ENCODE measurements around the gene BEST4. TPM values are rescaled to one million over a fixed set of nuclear protein-coding genes. Genes with fewer than 3 reads are reported as not detected.

BEST4 gene
- total RNA-seq, 1 experiment from 2014 or later, result 1.3 TPM

GRCh38 chr1:44777969-44778635 lies 9.9 kb downstream of the BEST4 start:
- CTCF ChIA-PET, result no interaction called here
- H4K20me1 ChIP-seq (ENCODE audit: insufficient read depth), result peaks cover 43% of the 10 kb centered on the region
- no peaks in the 10 kb centered on the region for H3K27me3 ChIP-seq (ENCODE audit: insufficient read depth, low read depth)
- H3K4me3 ChIP-seq, result peak overlapping the region; percentile 95; the same call in 1 of the 2 replicates
- intact Hi-C loops (cut with micrococcal nuclease; ENCODE audit: unreplicated experiment), result no loop called here
- peaks cover 85% of the 10 kb centered on the region for H3F3A ChIP-seq (ENCODE audit: insufficient read depth, low read depth)
- peak overlapping the region; percentile 84 for H3K4me2 ChIP-seq
- POLR2A ChIA-PET (ENCODE audit: unreplicated experiment), result interaction anchor here (0.6 to 0.7 kb wide), 2 partner anchors 42 to 889 kb away, joined by 3 to 4 read pairs; no protein-coding TSS in a partner anchor
- H3K79me2 ChIP-seq (ENCODE audit: low read depth), result peaks cover 60% of the 10 kb centered on the region
- no TSS peak for BruUV-seq (replicated peaks)
- TF ChIP-seq CTCF (conservative IDR thresholded peaks at IDR 0.05) (no peak), EZH2 (IDR thresholded peaks at IDR 0.05; ENCODE audit: low read depth) (no peak)
- no peaks in the 10 kb centered on the region for H3K9me2 ChIP-seq (ENCODE audit: insufficient read depth)
- peaks cover 22% of the 10 kb centered on the region for H3K4me1 ChIP-seq (replicated peaks; ENCODE audit: insufficient read depth)
- peaks cover 49% of the 10 kb centered on the region for H3K36me3 ChIP-seq (ENCODE audit: low read depth)
- no peak overlapping the region for H2AFZ ChIP-seq
- no peak for DNase-seq
- H3K27ac ChIP-seq, result peak overlapping the region; percentile 98
- no peaks in the 10 kb centered on the region for H3K9me3 ChIP-seq (ENCODE audit: insufficient read depth, low read depth)

GRCh38 chr1:44777547-44777946 lies 10.4 kb downstream of the BEST4 start:
- H3K79me2 ChIP-seq (ENCODE audit: low read depth), result peaks cover 60% of the 10 kb centered on the region
- ChIA-PET CTCF (no interaction called here), POLR2A (ENCODE audit: unreplicated experiment) (interaction anchor here (0.6 to 0.7 kb wide), 2 partner anchors 43 to 889 kb away, joined by 3 to 4 read pairs; no protein-coding TSS in a partner anchor)
- peak overlapping the region; percentile 95 for H3K4me3 ChIP-seq
- no peaks in the 10 kb centered on the region for H3K9me3 ChIP-seq (ENCODE audit: insufficient read depth, low read depth)
- peaks cover 85% of the 10 kb centered on the region for H3F3A ChIP-seq (ENCODE audit: insufficient read depth, low read depth)
- no peak for TF ChIP-seq EZH2 (IDR thresholded peaks at IDR 0.05; ENCODE audit: low read depth)
- TF ChIP-seq CTCF (conservative IDR thresholded peaks at IDR 0.05), result no peak
- intact Hi-C loops (cut with micrococcal nuclease; ENCODE audit: unreplicated experiment), result no loop called here
- no peaks in the 10 kb centered on the region for H3K9me2 ChIP-seq (ENCODE audit: insufficient read depth)
- H3K4me1 ChIP-seq (replicated peaks; ENCODE audit: insufficient read depth), result peaks cover 22% of the 10 kb centered on the region
- H4K20me1 ChIP-seq (ENCODE audit: insufficient read depth), result peaks cover 43% of the 10 kb centered on the region
- no TSS peak for BruUV-seq (replicated peaks)
- H2AFZ ChIP-seq, result no peak overlapping the region
- peak overlapping the region; percentile 84 for H3K4me2 ChIP-seq
- H3K36me3 ChIP-seq (ENCODE audit: low read depth), result peaks cover 49% of the 10 kb centered on the region
- no peaks in the 10 kb centered on the region for H3K27me3 ChIP-seq (ENCODE audit: insufficient read depth, low read depth)
- DNase-seq, result no peak
- H3K27ac ChIP-seq, result peak overlapping the region; percentile 98

DNA sequence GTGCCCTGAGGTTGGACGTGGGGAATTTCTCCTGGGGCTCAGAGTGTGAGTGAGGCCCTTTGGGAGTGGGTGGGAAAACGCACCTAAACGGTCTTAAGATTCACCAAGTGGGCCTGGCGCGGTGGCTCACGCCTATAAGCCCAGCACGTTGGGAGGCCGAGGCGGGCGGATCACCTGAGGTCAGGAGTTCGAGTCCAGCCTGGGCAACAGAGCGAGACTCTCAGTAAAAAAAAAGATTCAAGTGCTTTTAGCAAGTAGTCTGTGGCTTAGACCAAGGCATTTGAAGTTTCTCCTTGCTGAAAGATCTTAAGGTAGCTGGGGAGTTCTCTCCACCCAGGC lies 11.3 kb downstream of the BEST4 start:
- H2AFZ ChIP-seq, result no peak overlapping the region
- H3K4me2 ChIP-seq, result peak overlapping the region; percentile 84
- peak overlapping the region; percentile 98 for H3K27ac ChIP-seq
- ChIA-PET POLR2A (ENCODE audit: unreplicated experiment) (interaction anchor here (0.6 kb wide), 1 partner anchor 23 kb away, joined by 4 read pairs; the partner anchor contains the start of gene PLK3), CTCF (interaction anchor here (1.0 to 1.2 kb wide), 3 partner anchors 17 to 45 kb away, joined by 3 to 4 read pairs (median 3); partner anchors contain the start of gene PLK3)
- H3K27me3 ChIP-seq (ENCODE audit: insufficient read depth, low read depth), result no peaks in the 10 kb centered on the region
- H3K9me3 ChIP-seq (ENCODE audit: insufficient read depth, low read depth), result no peaks in the 10 kb centered on the region
- no peak for DNase-seq
- H3K36me3 ChIP-seq (ENCODE audit: low read depth), result peaks cover 49% of the 10 kb centered on the region
- H3K4me1 ChIP-seq (replicated peaks; ENCODE audit: insufficient read depth), result peaks cover 22% of the 10 kb centered on the region
- intact Hi-C loops (cut with micrococcal nuclease; ENCODE audit: unreplicated experiment), result no loop called here
- H3K4me3 ChIP-seq, result peak overlapping the region; percentile 95
- peaks cover 60% of the 10 kb centered on the region for H3K79me2 ChIP-seq (ENCODE audit: low read depth)
- H3F3A ChIP-seq (ENCODE audit: insufficient read depth, low read depth), result peaks cover 80% of the 10 kb centered on the region
- no peak for TF ChIP-seq EZH2 (IDR thresholded peaks at IDR 0.05; ENCODE audit: low read depth)
- TF ChIP-seq CTCF (conservative IDR thresholded peaks at IDR 0.05), result no peak
- H3K9me2 ChIP-seq (ENCODE audit: insufficient read depth), result no peaks in the 10 kb centered on the region
- peaks cover 43% of the 10 kb centered on the region for H4K20me1 ChIP-seq (ENCODE audit: insufficient read depth)
- BruUV-seq (replicated peaks), result no TSS peak

Measured in PC-9 (cell line).